Liver (tissue), 9 donors: ENCODE results near the gene SLC30A1. TPM values are rescaled to one million over a fixed set of nuclear protein-coding genes. Genes with fewer than 3 reads are reported as not detected.

Experiments
- DNase-seq: peaks from one replicate; pipeline ENCODE4 v3.0.0-alpha.2; 2017; ENCODE audit warnings: low spot score
- H3K27ac ChIP-seq, 2 donors: one replicate each; pipeline ENCODE4 v1.7.0; 2013; ENCODE audit warnings: inconsistent platforms in 2 of 2, low read length in 2 of 2, control low read depth in 1 of 2, low read depth in 1 of 2, mild to moderate bottlenecking in 1 of 2
- H3K27me3 ChIP-seq, 4 donors: one replicate each; pipeline versions ENCODE4 v1.6.1 to v1.7.0; 2013; ENCODE audit warnings: low read length in 3 of 4, inconsistent platforms in 1 of 4, mild to moderate bottlenecking in 1 of 4, moderate library complexity in 1 of 4; ENCODE audit not compliant: control insufficient read depth in 4 of 4, insufficient read depth in 4 of 4
- H3K36me3 ChIP-seq, 4 donors: one replicate each; pipeline versions ENCODE4 v1.6.1 to v1.7.0; 2013; ENCODE audit warnings: low read length in 3 of 4, mild to moderate bottlenecking in 3 of 4, low read depth in 1 of 4, moderate library complexity in 1 of 4; ENCODE audit not compliant: control insufficient read depth in 4 of 4, insufficient read depth in 3 of 4
- H3K4me1 ChIP-seq, 4 donors: one replicate each; pipeline versions ENCODE4 v1.6.1 to v1.7.0; 2013; ENCODE audit warnings: low read length in 3 of 4, mild to moderate bottlenecking in 3 of 4, moderate library complexity in 1 of 4; ENCODE audit not compliant: control insufficient read depth in 4 of 4, insufficient read depth in 4 of 4
- H3K4me3 ChIP-seq, 3 donors: one replicate each; pipeline versions ENCODE4 v1.6.1 to v1.7.0; 2013; ENCODE audit warnings: low read length in 3 of 3, control low read depth in 1 of 3, low read depth in 1 of 3, mild to moderate bottlenecking in 1 of 3
- H3K9ac ChIP-seq, 2 donors: one replicate each; pipeline ENCODE4 v1.7.0; 2013; ENCODE audit warnings: low read length in 2 of 2, mild to moderate bottlenecking in 2 of 2, moderate library complexity in 2 of 2, control low read depth in 1 of 2, low read depth in 1 of 2
- H3K9me3 ChIP-seq, 4 donors: one replicate each; pipeline versions ENCODE4 v1.6.1 to v1.7.0; 2013; ENCODE audit warnings: low read length in 3 of 4; ENCODE audit not compliant: control insufficient read depth in 4 of 4
- EGR1 ChIP-seq, 2 donors: IDR thresholded peaks; 2 replicates each; pipeline ENCODE4 v1.6.1; 2016 to 2018; ENCODE audit warnings: antibody characterized with exemption in 2 of 2, low read depth in 2 of 2
- FOXA1 ChIP-seq: IDR thresholded peaks from 2 replicates; pipeline ENCODE4 v1.6.1; 2016; ENCODE audit warnings: antibody characterized with exemption
- FOXA2 ChIP-seq: IDR thresholded peaks from 2 replicates; pipeline ENCODE4 v1.6.1; 2016; ENCODE audit warnings: antibody characterized with exemption
- GABPA ChIP-seq, 2 donors: IDR thresholded peaks in 1 of 2; conservative IDR thresholded peaks in 1 of 2; 2 replicates each; pipeline ENCODE4 v1.6.1; 2016; ENCODE audit warnings: antibody characterized with exemption in 2 of 2, mild to moderate bottlenecking in 1 of 2, moderate library complexity in 1 of 2
- HNF4A ChIP-seq, 2 donors: conservative IDR thresholded peaks; 2 replicates each; pipeline ENCODE4 v1.6.1; 2016; ENCODE audit warnings: antibody characterized with exemption in 2 of 2, mild to moderate bottlenecking in 2 of 2
- HNF4G ChIP-seq: IDR thresholded peaks from 2 replicates; pipeline ENCODE4 v1.6.1; 2016; ENCODE audit warnings: antibody characterized with exemption
- JUND ChIP-seq, 2 donors: IDR thresholded peaks; 2 replicates each; pipeline ENCODE4 v1.6.1; 2016; ENCODE audit warnings: antibody characterized with exemption in 2 of 2
- NR2F2 ChIP-seq: IDR thresholded peaks from 2 replicates; pipeline ENCODE4 v1.6.1; 2016; ENCODE audit warnings: antibody characterized with exemption
- RAD21 ChIP-seq, 2 donors: IDR thresholded peaks; 2 replicates each; pipeline ENCODE4 v1.6.1; 2016; ENCODE audit warnings: antibody characterized with exemption in 2 of 2, mild to moderate bottlenecking in 2 of 2
- RXRA ChIP-seq, 2 donors: IDR thresholded peaks; 2 replicates each; pipeline ENCODE4 v1.6.1; 2017 to 2018; ENCODE audit warnings: antibody characterized with exemption in 2 of 2, mild to moderate bottlenecking in 1 of 2
- SP1 ChIP-seq: IDR thresholded peaks from 2 replicates; pipeline ENCODE4 v1.6.1; 2018; ENCODE audit warnings: antibody characterized with exemption, mild to moderate bottlenecking
- TAF1 ChIP-seq: conservative IDR thresholded peaks from 2 replicates; pipeline ENCODE4 v1.6.1; 2016; ENCODE audit warnings: antibody characterized with exemption, mild to moderate bottlenecking
- YY1 ChIP-seq: IDR thresholded peaks from 2 replicates; pipeline ENCODE4 v1.6.1; 2016; ENCODE audit warnings: antibody characterized with exemption, mild to moderate bottlenecking
- WGBS: extraction: QIAGEN DNeasy Blood & Tissue Kit; methylation state at CpG from one replicate; pipeline ENCODE4 v1.1.7; 2013; 5-methylcytosine and 5-hydroxymethylcytosine counted together
- polyA plus RNA-seq, 2 donors: library from polyadenylated mRNA; stranded (reverse) in 1 of 2; unstranded in 1 of 2; fragments of 200-250 nt in 1 of 2; fragments of >200 nt in 1 of 2; fragmentation: Nextera tagmentation in 1 of 2; extraction: Ambion mirVana in 1 of 2; gene quantifications; one replicate each; pipeline versions ENCODE4 v1.2.1 to v1.2.3, GENCODE V29; 2013 to 2015
- total RNA-seq, 2 donors: library from RNA; depleted of rRNA; stranded (reverse); fragments of >200 nt; gene quantifications; one replicate each; pipeline ENCODE4 v1.2.3, GENCODE V29; 2014
- TF ChIP-seq, protein P1 (sequence below): IDR thresholded peaks from 2 replicates; pipeline ENCODE4 v1.6.1; 2016; ENCODE audit warnings: antibody characterized with exemption
- TF ChIP-seq, protein P2 (sequence below): fragments of 150-350 bp; IDR thresholded peaks from 2 replicates; pipeline ENCODE4 v1.5.1; 2017; ENCODE audit warnings: improper control_type of control experiment, low read depth, low read length; ENCODE audit not compliant: missing input control
- TF ChIP-seq, protein P3 (sequence below): IDR thresholded peaks from 2 replicates; pipeline ENCODE4 v1.6.1; 2016; ENCODE audit warnings: antibody characterized with exemption, mild to moderate bottlenecking
- TF ChIP-seq, protein P4 (sequence below): IDR thresholded peaks from 2 replicates; pipeline ENCODE4 v1.6.1; 2016; ENCODE audit warnings: antibody characterized with exemption
- TF ChIP-seq, protein P5 (sequence below): IDR thresholded peaks from 2 replicates; pipeline ENCODE4 v1.6.1; 2016; ENCODE audit warnings: antibody characterized with exemption
- donor health status: healthy.
- donor health status: healthy.
- donor health status: healthy.
- donor health status: healthy.
- donor health status: healthy.

SLC30A1 gene
- total and polyA plus RNA-seq, 4 donors = 14.9 to 83.3 (median 39.4) TPM

DNA sequence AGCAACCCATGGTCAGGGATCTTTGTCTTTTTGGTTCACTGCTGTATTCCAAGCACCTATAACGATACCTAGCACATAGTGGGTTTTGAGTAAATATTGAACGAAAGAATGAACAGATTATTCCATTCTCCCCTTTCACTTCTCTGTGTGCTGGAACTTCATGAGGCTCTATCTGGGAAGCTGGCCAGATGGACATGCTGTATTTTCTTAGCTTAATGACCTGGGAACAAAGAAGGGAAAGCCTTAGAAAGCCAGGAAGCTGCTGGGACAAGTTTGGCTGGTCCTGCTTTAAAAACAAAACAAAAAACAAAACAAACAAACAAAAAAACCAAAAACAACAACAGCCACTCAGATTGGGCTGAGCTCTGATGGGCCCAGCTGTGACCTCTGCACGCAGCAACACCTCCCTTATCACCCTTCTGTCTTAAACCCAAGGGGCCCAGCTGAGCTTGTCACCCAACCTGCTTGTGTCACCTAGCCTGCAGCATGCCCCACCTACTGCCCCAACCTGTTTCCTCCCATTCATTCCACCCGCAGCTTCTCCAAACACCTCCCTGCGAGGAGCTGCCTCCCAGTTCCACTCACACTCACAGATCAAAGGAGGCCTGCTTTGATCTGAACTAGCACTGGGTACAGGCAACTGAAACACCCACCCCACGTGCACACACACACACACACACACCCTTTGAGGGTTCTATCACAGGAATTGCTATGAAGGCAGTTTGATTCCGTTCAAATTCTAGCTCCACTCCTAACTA, 37.1 kb downstream of the SLC30A1 start:
- no peaks in the 10 kb centered on the region for H3K9me3 ChIP-seq
- H3K27me3 ChIP-seq = no peaks in the 10 kb centered on the region
- no peak overlapping the region for H3K9ac ChIP-seq
- no peaks in the 10 kb centered on the region for H3K36me3 ChIP-seq
- TF ChIP-seq FOXA1 = no peak
- TF ChIP-seq SP1 = no peak
- no peak for TF ChIP-seq NR2F2
- TF ChIP-seq, protein P1, sequence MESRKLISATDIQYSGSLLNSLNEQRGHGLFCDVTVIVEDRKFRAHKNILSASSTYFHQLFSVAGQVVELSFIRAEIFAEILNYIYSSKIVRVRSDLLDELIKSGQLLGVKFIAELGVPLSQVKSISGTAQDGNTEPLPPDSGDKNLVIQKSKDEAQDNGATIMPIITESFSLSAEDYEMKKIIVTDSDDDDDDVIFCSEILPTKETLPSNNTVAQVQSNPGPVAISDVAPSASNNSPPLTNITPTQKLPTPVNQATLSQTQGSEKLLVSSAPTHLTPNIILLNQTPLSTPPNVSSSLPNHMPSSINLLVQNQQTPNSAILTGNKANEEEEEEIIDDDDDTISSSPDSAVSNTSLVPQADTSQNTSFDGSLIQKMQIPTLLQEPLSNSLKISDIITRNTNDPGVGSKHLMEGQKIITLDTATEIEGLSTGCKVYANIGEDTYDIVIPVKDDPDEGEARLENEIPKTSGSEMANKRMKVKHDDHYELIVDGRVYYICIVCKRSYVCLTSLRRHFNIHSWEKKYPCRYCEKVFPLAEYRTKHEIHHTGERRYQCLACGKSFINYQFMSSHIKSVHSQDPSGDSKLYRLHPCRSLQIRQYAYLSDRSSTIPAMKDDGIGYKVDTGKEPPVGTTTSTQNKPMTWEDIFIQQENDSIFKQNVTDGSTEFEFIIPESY = no peak
- TF ChIP-seq JUND (IDR thresholded peaks at IDR 0.05) = no peak
- TF ChIP-seq, protein P2, sequence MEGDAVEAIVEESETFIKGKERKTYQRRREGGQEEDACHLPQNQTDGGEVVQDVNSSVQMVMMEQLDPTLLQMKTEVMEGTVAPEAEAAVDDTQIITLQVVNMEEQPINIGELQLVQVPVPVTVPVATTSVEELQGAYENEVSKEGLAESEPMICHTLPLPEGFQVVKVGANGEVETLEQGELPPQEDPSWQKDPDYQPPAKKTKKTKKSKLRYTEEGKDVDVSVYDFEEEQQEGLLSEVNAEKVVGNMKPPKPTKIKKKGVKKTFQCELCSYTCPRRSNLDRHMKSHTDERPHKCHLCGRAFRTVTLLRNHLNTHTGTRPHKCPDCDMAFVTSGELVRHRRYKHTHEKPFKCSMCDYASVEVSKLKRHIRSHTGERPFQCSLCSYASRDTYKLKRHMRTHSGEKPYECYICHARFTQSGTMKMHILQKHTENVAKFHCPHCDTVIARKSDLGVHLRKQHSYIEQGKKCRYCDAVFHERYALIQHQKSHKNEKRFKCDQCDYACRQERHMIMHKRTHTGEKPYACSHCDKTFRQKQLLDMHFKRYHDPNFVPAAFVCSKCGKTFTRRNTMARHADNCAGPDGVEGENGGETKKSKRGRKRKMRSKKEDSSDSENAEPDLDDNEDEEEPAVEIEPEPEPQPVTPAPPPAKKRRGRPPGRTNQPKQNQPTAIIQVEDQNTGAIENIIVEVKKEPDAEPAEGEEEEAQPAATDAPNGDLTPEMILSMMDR = no peak
- TF ChIP-seq HNF4A (conservative IDR thresholded peaks at IDR 0.05) = no peak
- TF ChIP-seq, protein P3, sequence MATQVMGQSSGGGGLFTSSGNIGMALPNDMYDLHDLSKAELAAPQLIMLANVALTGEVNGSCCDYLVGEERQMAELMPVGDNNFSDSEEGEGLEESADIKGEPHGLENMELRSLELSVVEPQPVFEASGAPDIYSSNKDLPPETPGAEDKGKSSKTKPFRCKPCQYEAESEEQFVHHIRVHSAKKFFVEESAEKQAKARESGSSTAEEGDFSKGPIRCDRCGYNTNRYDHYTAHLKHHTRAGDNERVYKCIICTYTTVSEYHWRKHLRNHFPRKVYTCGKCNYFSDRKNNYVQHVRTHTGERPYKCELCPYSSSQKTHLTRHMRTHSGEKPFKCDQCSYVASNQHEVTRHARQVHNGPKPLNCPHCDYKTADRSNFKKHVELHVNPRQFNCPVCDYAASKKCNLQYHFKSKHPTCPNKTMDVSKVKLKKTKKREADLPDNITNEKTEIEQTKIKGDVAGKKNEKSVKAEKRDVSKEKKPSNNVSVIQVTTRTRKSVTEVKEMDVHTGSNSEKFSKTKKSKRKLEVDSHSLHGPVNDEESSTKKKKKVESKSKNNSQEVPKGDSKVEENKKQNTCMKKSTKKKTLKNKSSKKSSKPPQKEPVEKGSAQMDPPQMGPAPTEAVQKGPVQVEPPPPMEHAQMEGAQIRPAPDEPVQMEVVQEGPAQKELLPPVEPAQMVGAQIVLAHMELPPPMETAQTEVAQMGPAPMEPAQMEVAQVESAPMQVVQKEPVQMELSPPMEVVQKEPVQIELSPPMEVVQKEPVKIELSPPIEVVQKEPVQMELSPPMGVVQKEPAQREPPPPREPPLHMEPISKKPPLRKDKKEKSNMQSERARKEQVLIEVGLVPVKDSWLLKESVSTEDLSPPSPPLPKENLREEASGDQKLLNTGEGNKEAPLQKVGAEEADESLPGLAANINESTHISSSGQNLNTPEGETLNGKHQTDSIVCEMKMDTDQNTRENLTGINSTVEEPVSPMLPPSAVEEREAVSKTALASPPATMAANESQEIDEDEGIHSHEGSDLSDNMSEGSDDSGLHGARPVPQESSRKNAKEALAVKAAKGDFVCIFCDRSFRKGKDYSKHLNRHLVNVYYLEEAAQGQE = no peak
- TF ChIP-seq FOXA2 = no peak
- TF ChIP-seq GABPA (IDR thresholded peaks at IDR 0.05 in 1 of 2, conservative IDR thresholded peaks at IDR 0.05 in 1 of 2) = no peak
- TF ChIP-seq HNF4G = no peak
- no peak for TF ChIP-seq EGR1 (IDR thresholded peaks at IDR 0.05; ENCODE audit: low read depth in 2 of 2)
- TF ChIP-seq, protein P4, sequence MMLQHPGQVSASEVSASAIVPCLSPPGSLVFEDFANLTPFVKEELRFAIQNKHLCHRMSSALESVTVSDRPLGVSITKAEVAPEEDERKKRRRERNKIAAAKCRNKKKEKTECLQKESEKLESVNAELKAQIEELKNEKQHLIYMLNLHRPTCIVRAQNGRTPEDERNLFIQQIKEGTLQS = no peak
- TF ChIP-seq YY1 = no peak
- TF ChIP-seq, protein P5, sequence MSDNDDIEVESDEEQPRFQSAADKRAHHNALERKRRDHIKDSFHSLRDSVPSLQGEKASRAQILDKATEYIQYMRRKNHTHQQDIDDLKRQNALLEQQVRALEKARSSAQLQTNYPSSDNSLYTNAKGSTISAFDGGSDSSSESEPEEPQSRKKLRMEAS = no peak
- TF ChIP-seq RAD21 (IDR thresholded peaks at IDR 0.05) = no peak
- TF ChIP-seq RXRA (IDR thresholded peaks at IDR 0.05) = no peak
- TF ChIP-seq TAF1 = no peak
- H3K27ac ChIP-seq = no peak overlapping the region
- H3K4me1 ChIP-seq = no peaks in the 10 kb centered on the region
- 62% methylated on average over 7 of the region's 7 CpGs for WGBS
- DNase-seq = no peak
- no peak overlapping the region for H3K4me3 ChIP-seq
